ENCODE results near the gene POMGNT1. TPM values are rescaled to one million over a fixed set of nuclear protein-coding genes. Genes with fewer than 3 reads are reported as not detected.

The POMGNT1 gene
- total RNA-seq, 1 donor from 2014 or later, result 33.4 TPM

DNA sequence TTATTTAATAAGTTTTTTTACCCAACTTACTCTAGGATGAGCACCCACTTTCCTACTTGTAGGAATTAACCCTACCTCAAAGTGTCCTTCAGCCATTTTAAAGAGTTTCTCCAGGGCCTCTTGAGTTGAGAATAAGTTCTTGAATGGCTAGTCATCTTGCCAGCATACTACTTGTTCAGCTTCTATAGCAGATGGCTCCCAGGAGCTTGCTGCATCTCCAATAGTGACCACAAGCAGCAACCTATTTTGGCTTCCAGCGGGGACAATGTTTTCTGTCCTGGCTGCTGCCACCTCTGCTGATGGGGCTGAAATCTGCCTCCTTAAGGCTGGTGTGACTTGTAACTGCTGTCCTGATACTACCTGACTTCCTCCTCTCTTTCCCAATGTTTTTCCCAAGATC, 45.0 kb downstream of the POMGNT1 start:
- no peak for DNase-seq

DNA sequence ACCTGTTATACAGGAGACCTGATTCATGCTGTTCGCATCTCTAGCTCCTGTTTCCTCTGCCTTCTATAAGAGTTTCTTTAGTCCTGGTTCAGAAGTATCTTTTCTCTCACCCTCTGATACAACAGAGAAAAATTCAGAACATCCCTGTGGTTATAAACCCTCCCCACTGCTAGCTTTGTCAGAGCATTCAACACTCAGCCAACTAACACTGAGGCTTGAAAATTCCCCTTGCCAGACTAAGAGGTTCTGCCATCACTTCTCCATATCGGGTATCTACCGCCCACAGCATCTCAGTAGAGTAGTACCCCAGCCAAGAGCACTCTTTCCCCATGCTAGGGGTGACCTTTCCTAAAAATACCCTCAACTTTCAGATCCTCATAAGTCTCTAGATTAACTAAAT, 46.2 kb downstream of the POMGNT1 start:
- DNase-seq, result no peak

DNA sequence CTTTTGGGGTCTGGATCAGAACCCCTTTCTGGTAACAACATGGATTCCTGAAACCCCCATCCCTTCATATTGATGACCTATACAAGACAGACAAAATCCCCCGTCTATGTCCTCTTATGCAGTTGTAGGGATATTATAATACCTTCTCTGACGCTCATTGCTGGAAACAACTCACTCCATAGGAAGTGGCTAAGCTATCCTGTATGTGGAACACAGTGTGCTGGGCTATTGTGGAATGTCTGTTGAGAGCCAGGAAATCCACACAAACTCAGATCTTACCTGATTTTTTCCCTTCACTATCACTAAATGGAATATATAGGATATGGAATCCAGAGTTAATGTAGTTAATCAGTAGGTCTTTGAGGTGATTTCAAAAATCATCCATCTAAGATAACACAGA, 48.1 kb downstream of the POMGNT1 start:
- no peak for DNase-seq

DNA sequence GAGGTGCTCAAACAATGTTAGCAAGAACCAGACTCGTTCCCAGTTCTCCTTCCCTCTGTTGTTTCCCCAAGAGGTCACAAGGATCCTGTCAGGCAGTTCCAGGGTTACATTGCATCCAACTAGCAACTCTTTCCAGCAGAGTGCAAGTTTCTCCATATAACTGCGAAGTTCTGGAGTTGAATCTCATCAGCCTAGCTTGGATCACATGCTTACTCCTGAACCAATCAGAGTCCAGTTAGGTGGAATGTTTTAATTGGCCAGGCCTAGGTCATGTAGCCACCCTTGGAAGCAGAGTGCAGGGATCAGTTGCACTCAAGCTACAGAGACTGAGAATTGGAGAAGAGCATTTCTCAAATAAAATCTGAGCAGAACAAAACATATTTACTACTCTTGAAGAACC, 49.9 kb downstream of the POMGNT1 start:
- no peak for DNase-seq

Small RNA genes within 50 kb of the gene (small RNA-seq; reads per million reads assigned to genes)
- gene AL672043.1, result not detected

Other genes starting within 250 kb of the POMGNT1 start
- gene PIK3R3, start 65.8 kb downstream of the POMGNT1 start, total RNA-seq, result 25.3 TPM
- gene TSPAN1, start 23.3 kb downstream of the POMGNT1 start, total RNA-seq, result 0.31 TPM
- gene P3R3URF, start 21.9 kb downstream of the POMGNT1 start, total RNA-seq, result not detected
- 5.5 TPM for gene LURAP1, start 4.9 kb upstream of the POMGNT1 start, total RNA-seq
- gene RAD54L, start 49.3 kb upstream of the POMGNT1 start, total RNA-seq, result 1.1 TPM
- 50.8 TPM for gene LRRC41, start 105.2 kb upstream of the POMGNT1 start, total RNA-seq
- 219 TPM for gene UQCRH, start 105.3 kb upstream of the POMGNT1 start, total RNA-seq
- 7.2 TPM for gene NSUN4, start 142.4 kb upstream of the POMGNT1 start, total RNA-seq
- 22.5 TPM for gene FAAH, start 195.9 kb upstream of the POMGNT1 start, total RNA-seq

Data from occipital lobe (tissue), 3 donors.